Glomerular endothelial cell (primary cell): Measurements from ENCODE around the gene LIPM. TPM values are rescaled to one million over a fixed set of nuclear protein-coding genes. Genes with fewer than 3 reads are reported as not detected.

Experiments used
- DNase-seq: peaks from one replicate; pipeline ENCODE4 v3.0.0-alpha.2; 2011; ENCODE audit warnings: low read depth, low spot score; ENCODE audit errors: extremely low read depth
- total RNA-seq: library from RNA; depleted of rRNA; stranded (reverse); fragments of >200 nt; gene quantifications from 2 replicates; pipeline ENCODE4 v1.2.3, GENCODE V29; 2015

LIPM gene
- total RNA-seq, result not detected in 2 replicates

DNA sequence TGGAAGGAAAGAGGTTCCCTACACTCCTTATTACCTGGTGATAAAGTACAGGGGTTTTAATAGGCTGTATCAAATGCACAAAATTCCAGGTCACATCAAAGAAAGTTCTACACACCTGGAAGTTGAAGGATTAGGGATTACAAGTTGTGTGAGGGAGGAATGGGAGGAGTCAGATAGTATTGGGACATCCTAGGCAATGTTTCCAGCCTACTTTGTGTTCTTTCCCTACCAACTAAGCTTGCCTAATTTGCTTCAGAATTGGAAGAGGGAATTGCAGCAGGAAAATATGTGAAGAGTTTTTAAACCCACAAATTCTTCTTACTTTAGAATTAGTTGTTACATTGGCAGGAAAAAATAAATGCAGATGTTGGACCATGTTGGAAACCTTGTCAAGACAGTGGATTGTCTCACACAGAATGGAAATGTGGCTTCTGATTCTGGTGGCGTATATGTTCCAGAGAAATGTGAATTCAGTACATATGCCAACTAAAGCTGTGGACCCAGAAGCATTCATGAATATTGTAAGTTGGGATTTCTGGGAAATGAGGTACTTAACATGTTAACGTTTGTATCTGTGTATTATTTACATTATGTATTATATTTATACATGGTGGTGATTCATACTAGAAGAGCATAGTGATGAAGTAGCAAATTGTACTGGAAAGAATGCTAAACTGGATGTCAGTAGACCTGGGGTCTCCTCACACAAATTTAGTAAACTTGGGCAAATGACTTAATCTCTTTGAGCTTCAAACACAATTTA is at the start of gene LIPM:
TSS of gene LIPM (plus strand) at position 208 of the 763 bp plus-strand sequence. CDS start at position 375, 167 bp downstream.
- DNase-seq, result no peak

GRCh38 chr10:88754287-88754686 is 48.2 kb upstream of the LIPM start:
- no peak for DNase-seq

GRCh38 chr10:88755753-88756152 is 46.8 kb upstream of the LIPM start:
- DNase-seq, result no peak

DNA sequence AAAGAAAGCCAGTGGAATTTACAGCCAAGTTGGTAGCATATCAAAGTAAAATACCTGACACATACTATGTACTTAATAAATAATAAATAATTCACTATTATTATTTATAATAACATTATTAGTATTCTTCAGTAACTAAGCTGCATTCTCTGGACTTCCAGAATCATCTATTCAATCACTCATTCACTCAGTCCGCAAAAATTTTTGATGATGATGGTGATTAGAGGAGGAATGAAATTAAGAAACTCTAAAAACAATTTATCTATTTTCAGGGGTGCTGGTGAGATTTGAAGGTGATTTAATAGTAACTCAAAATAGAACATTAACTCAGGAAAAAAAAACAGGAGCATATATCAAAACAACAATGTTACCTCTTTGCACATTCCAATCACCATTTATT is 45.9 kb upstream of the LIPM start:
- no peak for DNase-seq

DNA sequence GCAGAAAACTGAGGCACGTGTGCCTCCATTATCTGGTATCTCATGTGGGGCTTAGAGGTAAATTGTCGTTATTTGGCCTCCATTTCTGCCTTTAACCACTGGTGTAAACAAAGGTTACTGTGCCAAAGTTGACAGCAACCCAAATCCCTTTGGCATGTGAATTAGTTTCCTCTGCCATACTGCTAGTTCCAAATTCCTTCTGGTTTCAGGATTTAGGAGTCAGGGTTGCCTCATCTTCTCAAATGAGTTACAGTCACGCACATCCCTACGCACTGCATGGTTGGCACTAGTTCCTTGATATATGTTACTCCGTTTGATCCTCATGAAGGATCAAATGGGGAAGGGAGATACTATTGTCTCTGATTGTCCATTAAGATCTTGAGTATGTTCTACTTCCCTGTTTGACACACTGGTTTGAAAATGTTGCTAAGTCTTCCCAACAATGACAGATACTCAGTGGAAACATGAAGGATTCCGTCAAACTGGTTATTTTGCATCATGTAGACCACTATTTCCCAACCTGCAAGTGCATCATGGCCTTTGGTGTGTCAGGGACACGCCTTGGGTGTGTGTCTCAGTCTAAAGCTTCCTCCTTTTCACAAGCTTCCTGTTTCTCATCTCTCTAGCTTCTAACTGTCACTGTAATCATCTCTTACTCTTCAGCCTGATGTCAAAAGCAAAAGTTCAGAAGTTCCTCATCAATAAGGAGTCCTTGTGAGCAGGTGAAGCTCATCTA is 43.0 kb upstream of the LIPM start, which contains the start of gene LIPN:
TSS of gene LIPN (plus strand) at position 655 of the 736 bp plus-strand sequence. CDS start 1,386 bp downstream, outside the sequence.
- no peak for DNase-seq

- no peak for DNase-seq
Measured at GRCh38 chr10:88762906-88763305, 39.6 kb upstream of the LIPM start.

DNA sequence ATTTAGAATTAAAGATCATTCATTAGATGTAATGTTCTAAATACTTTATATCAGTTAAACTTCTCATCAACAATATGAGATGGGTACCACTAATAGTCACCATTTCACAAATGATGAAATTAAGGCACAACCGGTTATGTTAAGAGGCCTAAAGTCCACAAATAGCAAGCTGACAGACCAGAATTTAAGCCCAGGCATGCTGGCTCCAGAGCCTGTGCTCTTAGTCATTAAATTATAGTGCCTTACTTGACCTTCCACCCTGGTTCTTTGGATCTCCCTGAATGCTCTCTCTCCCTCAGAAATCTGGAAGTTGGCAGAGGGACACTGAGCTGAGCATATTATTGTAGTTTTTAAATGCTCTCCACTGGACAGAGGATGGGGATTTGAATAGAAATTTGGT is 39.1 kb upstream of the LIPM start:
- DNase-seq, result no peak

- DNase-seq, result no peak
Measured at GRCh38 chr10:88764110-88764509, 38.4 kb upstream of the LIPM start.

- DNase-seq, result no peak
Measured at GRCh38 chr10:88765816-88766215, 36.7 kb upstream of the LIPM start.

DNA sequence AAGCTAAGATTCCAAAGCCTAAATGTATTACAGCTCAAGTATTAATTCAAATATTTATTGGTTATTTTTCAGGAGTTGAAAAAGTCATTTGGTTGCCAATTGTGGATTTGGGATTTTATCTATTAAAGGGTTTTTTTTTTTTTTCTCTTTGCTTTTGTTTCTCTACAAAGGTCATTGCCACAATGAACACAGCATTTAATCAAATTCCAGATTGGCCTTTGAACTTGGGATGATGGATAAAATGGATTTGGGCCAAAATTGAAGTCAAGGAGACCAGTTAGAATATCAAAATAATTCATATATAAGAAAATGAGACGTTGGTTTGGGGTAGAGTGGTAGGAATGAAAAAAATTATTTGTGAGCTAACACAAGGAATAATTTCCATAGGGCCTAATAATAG is 33.1 kb upstream of the LIPM start:
- DNase-seq, result no peak

DNA sequence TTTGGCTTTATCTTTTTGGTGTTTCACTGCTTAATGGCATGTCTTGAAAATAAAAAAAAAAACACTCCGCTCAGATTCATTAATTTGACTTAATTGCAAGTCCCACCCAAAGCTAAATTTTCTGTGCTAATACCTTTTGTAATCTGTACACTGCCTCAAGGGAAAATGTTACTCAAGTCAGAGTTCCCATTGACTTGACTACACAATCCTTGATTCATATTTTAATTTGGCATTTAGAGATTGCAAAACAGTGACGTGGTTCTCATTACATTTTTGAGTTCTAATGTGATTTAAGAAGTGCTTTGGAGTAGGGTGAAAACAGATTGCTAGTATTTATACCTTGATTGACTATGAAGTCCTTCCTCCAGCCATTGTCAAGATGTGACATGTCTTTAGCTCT is 21.3 kb upstream of the LIPM start:
- DNase-seq, result no peak

- DNase-seq, result no peak
Measured at GRCh38 chr10:88782222-88782621, 20.3 kb upstream of the LIPM start.

- no peak for DNase-seq
Measured at GRCh38 chr10:88783724-88784123, 18.8 kb upstream of the LIPM start.

GRCh38 chr10:88786032-88786770 is 16.3 kb upstream of the LIPM start:
- DNase-seq, result no peak

DNA sequence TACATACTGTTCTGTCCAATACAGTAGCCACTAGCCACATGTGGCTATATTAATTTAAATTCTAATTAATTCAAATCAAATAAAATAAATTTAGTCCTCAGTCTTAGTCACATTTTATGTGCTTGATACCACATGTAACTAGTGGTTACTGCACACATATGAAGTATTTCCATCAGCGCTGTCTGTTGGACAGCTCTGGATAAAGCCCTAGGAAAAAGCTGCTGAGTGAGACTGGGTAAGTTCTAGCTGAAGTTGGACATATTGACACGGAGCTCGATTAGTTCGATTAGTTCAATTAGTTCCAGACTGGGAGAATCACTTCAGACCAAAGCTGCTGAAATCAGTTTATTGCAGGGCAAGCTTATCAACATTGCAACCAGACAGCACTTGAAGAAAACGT is 15.1 kb upstream of the LIPM start:
- no peak for DNase-seq

- DNase-seq, result no peak
Measured at GRCh38 chr10:88788924-88789323, 13.6 kb upstream of the LIPM start.

DNA sequence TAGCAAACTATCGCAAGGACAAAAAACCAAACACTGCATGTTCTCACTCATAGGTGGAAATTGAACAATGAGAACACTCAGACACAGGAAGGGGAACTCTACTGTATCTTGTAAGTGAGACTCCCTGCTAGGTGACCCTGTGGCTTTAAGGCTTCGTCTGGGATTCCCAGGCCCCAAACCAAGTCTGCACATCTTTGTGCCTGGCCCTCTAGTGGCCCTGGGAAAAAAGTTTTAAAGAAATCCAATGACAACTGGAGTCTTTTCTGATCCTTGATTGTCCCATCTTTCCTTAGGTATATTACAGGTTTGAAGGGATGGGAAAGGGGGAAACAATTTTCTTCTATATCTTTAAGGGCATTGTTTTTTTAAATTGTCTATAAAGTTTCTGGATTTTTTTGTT is 10.6 kb upstream of the LIPM start:
- no peak for DNase-seq

DNA sequence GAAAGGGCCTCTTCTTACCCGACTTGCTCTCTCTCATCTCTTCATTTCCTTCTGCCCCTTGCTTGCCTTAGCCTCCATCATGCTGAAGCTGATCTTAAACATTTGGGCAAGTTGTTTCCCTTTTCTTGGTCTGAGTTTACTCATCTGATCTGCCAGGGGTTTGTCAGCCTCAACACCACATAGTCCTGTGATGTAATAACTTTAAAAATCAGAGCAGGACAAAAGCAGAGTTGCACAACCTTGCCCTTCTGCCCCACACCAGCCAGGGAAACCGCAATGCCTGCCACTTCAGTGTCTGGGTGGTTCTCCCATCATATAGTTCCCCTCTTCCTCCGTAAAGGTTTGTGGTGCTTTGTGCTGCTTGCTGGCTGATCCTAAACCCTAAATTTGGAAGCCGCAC is 9.9 kb upstream of the LIPM start:
- no peak for DNase-seq

- no peak for DNase-seq
Measured at GRCh38 chr10:88793712-88794299, 8.7 kb upstream of the LIPM start.

- DNase-seq, result no peak
Measured at GRCh38 chr10:88794731-88795130, 7.8 kb upstream of the LIPM start.
